Mesodermal cell (in vitro differentiated cells): ENCODE data around the gene RCAN2.

Experiments
- H3K27ac ChIP-seq: 2 replicates; pipeline ENCODE4 v1.7.0; 2013; ENCODE audit warnings: mild to moderate bottlenecking, low read depth, low read length, moderate library complexity; ENCODE audit not compliant: severe bottlenecking
- H3K36me3 ChIP-seq: 2 replicates; pipeline ENCODE4 v1.7.1; 2013; ENCODE audit warnings: mild to moderate bottlenecking, low read length, moderate library complexity; ENCODE audit not compliant: control insufficient read depth, insufficient read depth
- H3K4me1 ChIP-seq: one replicate; pipeline ENCODE4 v1.7.1; 2013; ENCODE audit warnings: mild to moderate bottlenecking, low read length; ENCODE audit not compliant: insufficient read depth, control insufficient read depth, poor library complexity, severe bottlenecking
- H3K4me3 ChIP-seq: 2 replicates; pipeline ENCODE4 v1.7.0; 2013; ENCODE audit warnings: low read length, control low read depth, mild to moderate bottlenecking; ENCODE audit not compliant: insufficient read depth, poor library complexity, severe bottlenecking; ENCODE audit errors: extremely low read depth
- H3K9me3 ChIP-seq: 2 replicates; pipeline ENCODE4 v1.7.1; 2013; ENCODE audit warnings: mild to moderate bottlenecking, low read length, moderate library complexity; ENCODE audit not compliant: control insufficient read depth
- whole genome bisulfite sequencing, 2 experiments: methylation state at CpG; one replicate each; pipeline ENCODE4 v1.1.5; 2013; ENCODE audit warnings: missing lambda C conversion rate in 2 of 2; ENCODE audit not compliant: insufficient coverage in 2 of 2; 5-methylcytosine and 5-hydroxymethylcytosine counted together

The RCAN2 gene

DNA sequence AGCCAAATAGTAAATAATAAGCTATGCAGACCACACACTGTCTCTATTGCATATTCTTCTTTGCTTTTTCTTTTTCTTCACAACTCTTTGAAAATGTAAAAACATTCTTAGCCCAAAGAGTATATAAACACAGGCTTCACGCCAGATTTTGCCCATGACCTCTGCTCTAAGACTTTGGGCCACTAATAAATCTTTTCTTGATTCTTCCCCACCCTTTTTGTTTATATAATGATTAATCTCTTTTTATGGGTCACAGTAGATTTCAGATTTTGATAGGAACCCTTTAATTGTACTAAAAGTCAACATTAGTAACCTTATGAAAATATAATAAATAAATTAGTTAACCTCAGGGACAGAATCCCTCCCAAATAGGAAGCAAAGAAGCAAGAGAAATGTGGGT, 304.7 kb downstream of the RCAN2 start:
- Histone ChIP-seq H3K36me3 (no peaks in the 10 kb centered on the region), H3K27ac (no peak overlapping the region), H3K4me1 (no peaks in the 10 kb centered on the region), H3K9me3 (no peaks in the 10 kb centered on the region), H3K4me3 (no peak overlapping the region)
- WGBS, 2 experiments = no CpG with 5 or more reads among the region's 1 CpG

DNA sequence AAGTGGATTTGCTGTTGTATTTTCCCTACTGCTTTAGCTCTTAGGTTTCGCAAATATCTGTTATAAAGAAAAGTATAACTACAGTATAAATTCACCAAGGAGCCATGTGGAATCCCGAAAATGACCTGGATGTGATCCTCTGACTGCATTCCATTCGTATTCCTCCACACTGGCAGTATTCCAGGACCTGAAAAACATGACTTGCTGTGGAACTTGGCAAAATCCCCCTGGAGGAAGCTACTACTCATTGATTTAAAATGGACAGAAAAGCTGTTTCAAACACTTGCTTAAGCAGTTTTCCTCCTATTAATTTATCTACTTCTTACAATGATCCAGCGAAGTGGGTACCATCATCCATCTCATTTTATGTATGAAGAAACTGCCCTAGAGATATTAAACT, 307.1 kb downstream of the RCAN2 start:
- Histone ChIP-seq H3K27ac (no peak overlapping the region), H3K36me3 (no peaks in the 10 kb centered on the region), H3K4me1 (no peaks in the 10 kb centered on the region), H3K9me3 (no peaks in the 10 kb centered on the region), H3K4me3 (no peak overlapping the region)
- 76% methylated on average over 2 of the region's 4 CpGs; no CpG with 5 or more reads in 1 of the 2 experiments for WGBS, 2 experiments

DNA sequence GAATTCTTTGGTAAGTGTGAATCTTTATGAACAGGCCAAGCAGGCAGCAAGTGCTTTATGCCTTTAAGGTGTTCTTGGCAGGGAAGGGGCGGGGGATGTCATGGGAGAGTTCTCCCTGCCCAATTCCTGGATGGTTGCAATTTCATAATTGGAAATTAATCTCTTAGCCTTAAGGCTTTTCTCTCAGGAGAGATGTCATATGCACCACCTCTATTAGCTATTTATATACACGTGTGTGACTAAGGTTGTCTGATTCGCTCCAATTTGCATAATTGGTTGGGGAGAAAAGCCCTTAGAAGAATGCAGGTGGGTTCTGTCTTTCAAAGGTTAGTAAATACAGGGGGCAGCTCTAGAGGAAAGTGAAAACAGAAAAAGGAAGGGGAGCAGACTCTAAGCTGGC, 315.3 kb downstream of the RCAN2 start:
- WGBS, 2 experiments = no CpG with 5 or more reads among the region's 3 CpGs
- Histone ChIP-seq H3K27ac (no peak overlapping the region), H3K4me1 (no peaks in the 10 kb centered on the region), H3K36me3 (no peaks in the 10 kb centered on the region), H3K4me3 (no peak overlapping the region), H3K9me3 (no peaks in the 10 kb centered on the region)

DNA sequence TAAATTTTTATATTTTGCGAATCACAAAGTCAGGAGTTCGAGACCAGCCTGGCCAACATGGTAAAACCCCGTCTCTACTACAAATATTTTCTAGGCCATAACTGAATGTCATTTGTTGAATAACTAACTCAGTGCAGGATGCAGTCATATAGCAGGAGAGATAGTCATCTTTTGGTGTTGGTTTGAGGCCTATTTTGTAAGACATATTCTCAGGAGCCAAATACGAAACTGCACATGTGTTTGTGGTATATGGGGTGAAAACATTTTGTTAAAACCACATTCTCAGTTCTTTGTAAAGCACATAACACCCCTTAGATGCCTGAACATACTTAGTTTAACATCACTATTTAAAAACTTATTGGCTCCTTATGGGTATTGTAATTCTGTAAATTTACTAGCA, 315.8 kb downstream of the RCAN2 start:
- no peak overlapping the region for H3K27ac ChIP-seq

DNA sequence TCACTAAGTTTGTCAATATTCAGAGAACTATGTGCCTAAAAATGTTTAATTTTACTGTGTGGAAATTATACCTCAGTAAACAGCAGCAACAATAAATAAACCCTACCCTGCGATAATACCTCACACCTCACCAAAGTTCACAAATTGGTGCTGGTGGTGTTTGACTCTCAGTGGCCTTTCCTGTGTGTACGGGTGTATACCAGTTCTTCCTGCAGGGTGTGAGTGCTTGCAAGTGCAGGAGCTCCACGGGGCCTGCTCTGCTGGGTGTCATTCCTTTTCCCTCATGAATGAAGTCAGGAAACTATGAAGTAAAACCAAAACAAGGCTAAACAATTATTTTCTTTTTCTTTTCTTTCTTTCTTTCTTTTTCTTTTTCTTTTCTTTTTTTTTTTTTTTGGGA, 316.3 kb downstream of the RCAN2 start:
- Histone ChIP-seq H3K4me3 (no peak overlapping the region), H3K36me3 (no peaks in the 10 kb centered on the region), H3K9me3 (no peaks in the 10 kb centered on the region), H3K4me1 (no peaks in the 10 kb centered on the region), H3K27ac (no peak overlapping the region)
- 100% methylated on average over 1 to 2 of the region's 3 CpGs for WGBS, 2 experiments

More for the DNA sequence above, 315.8 kb downstream of the RCAN2 start:
- Histone ChIP-seq H3K4me1 (no peaks in the 10 kb centered on the region), H3K4me3 (no peak overlapping the region), H3K36me3 (no peaks in the 10 kb centered on the region), H3K9me3 (no peaks in the 10 kb centered on the region)
- WGBS, 2 experiments = 90% methylated on average over 2 of the region's 4 CpGs; no CpG with 5 or more reads in 1 of the 2 experiments

DNA sequence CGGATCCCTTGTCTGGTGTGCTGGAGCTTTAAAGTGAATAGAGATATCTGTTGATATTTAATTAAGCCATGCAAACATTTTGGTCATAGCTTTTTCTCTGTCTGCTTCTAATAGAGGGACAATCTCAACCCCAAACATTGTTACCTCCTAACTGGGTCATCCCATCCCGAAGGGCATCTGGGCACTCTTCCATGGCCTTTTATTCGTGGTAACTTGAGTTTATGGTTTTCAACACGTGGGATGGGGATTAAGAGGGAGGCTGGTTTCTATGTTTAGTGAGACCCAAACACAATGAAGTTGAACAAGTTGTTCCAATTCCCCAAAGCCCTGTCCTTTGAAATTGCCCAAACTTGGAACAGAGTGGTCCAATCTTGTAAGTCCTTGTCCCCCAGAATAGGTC, 319.1 kb downstream of the RCAN2 start:
- H3K36me3 ChIP-seq = no peaks in the 10 kb centered on the region
- no peak overlapping the region for H3K4me3 ChIP-seq
- no peaks in the 10 kb centered on the region for H3K9me3 ChIP-seq
- H3K27ac ChIP-seq = no peak overlapping the region
- no CpG with 5 or more reads among the region's 4 CpGs for WGBS, 2 experiments
- no peaks in the 10 kb centered on the region for H3K4me1 ChIP-seq
